Hepatocyte (in vitro differentiated cells): Measurements from ENCODE around the gene SYNE2.

Experiments
- CTCF ChIP-seq: fragments of 200-600 bp; sonication (generic); IDR thresholded peaks from 2 replicates; pipeline ENCODE4 v1.5.1; 2016; ENCODE audit warnings: antibody characterized with exemption, mild to moderate bottlenecking; ENCODE audit not compliant: poor library complexity
- EZH2phosphoT487 ChIP-seq: fragments of 200-600 bp; sonication (generic); IDR thresholded peaks from one replicate; pipeline ENCODE4 v1.6.1; 2018; ENCODE audit warnings: antibody characterized with exemption, mild to moderate bottlenecking, low read depth, moderate library complexity; ENCODE audit not compliant: unreplicated experiment, severe bottlenecking

GRCh38 chr14:64210216-64210615 lies 357.4 kb downstream of the SYNE2 start:
- no peak for TF ChIP-seq CTCF
- no peak for TF ChIP-seq EZH2phosphoT487
